RWPE2 (cell line): ENCODE measurements around the gene FBXL15.

Experiments used
- ATAC-seq: fragments of 200-7000 bp; cut with Tn5 transposase; 3 replicates; pipeline ENCODE4 v1.9.1; 2021; ENCODE audit warnings: low read depth
- DNase-seq: peaks from one replicate; pipeline ENCODE4 v3.0.0-alpha.2; 2020; ENCODE audit warnings: low spot score
- H3K27ac ChIP-seq: fragments of 450-650 bp; 2 replicates; pipeline ENCODE4 v1.5.1; 2017; ENCODE audit warnings: mild to moderate bottlenecking; ENCODE audit not compliant: poor library complexity, severe bottlenecking
- H3K27me3 ChIP-seq: fragments of 250-450 bp; sonication (Bioruptor Pico); 2 replicates; pipeline ENCODE4 v1.5.1; 2021; ENCODE audit warnings: mild to moderate bottlenecking, moderate library complexity; ENCODE audit not compliant: insufficient read depth, poor library complexity, severe bottlenecking
- H3K36me3 ChIP-seq: fragments of 250-450 bp; sonication (Bioruptor Pico); 2 replicates; pipeline ENCODE4 v1.5.1; 2020; ENCODE audit warnings: low read depth, mild to moderate bottlenecking, moderate library complexity
- H3K4me1 ChIP-seq: fragments of 250-450 bp; sonication (Bioruptor Pico); 2 replicates; pipeline ENCODE4 v1.5.1; 2021; ENCODE audit warnings: mild to moderate bottlenecking, moderate library complexity; ENCODE audit not compliant: insufficient read depth, poor library complexity, severe bottlenecking
- H3K4me3 ChIP-seq: fragments of 250-450 bp; sonication (Bioruptor Pico); 2 replicates; pipeline ENCODE4 v1.5.1; 2021; ENCODE audit warnings: mild to moderate bottlenecking, moderate library complexity; ENCODE audit not compliant: severe bottlenecking
- H3K9me3 ChIP-seq: fragments of 250-450 bp; sonication (Bioruptor Pico); 2 replicates; pipeline ENCODE4 v1.5.1; 2021; ENCODE audit warnings: mild to moderate bottlenecking, moderate library complexity; ENCODE audit not compliant: severe bottlenecking
- TF ChIP-seq, protein P1 (sequence below): fragments of 450-650 bp; IDR thresholded peaks from one replicate; pipeline ENCODE4 v1.5.1; 2017; ENCODE audit warnings: mild to moderate bottlenecking, moderate library complexity; ENCODE audit not compliant: poor library complexity, severe bottlenecking

Gene FBXL15

DNA sequence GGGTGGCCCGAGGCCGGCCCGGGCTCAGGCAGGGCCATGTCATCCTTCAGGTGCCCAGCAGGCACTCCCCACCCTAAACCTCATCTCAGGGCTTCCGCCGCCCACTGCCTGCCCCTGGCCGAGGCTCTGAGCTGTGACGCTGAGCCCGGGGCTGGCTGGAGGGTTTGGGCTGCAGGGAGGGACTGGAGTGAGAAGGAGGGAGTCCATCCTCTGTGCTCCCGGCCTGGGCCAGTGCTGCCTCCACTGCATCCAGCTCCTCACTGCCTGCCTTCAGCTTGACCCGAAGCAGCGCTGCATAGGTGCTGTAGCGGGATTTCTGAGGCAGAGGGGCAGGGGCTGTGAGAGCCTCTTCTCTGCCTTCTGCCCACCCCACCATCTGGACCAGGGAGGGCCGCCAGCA, 17.5 kb upstream of the FBXL15 start:
- DNase-seq = no peak
- Histone ChIP-seq H3K9me3 (no peaks in the 10 kb centered on the region), H3K4me3 (no peak overlapping the region), H3K36me3 (peaks cover 15% of the 10 kb centered on the region), H3K27ac (no peak overlapping the region), H3K4me1 (peaks cover 12% of the 10 kb centered on the region), H3K27me3 (peaks cover 3% of the 10 kb centered on the region)
- TF ChIP-seq, protein P1, sequence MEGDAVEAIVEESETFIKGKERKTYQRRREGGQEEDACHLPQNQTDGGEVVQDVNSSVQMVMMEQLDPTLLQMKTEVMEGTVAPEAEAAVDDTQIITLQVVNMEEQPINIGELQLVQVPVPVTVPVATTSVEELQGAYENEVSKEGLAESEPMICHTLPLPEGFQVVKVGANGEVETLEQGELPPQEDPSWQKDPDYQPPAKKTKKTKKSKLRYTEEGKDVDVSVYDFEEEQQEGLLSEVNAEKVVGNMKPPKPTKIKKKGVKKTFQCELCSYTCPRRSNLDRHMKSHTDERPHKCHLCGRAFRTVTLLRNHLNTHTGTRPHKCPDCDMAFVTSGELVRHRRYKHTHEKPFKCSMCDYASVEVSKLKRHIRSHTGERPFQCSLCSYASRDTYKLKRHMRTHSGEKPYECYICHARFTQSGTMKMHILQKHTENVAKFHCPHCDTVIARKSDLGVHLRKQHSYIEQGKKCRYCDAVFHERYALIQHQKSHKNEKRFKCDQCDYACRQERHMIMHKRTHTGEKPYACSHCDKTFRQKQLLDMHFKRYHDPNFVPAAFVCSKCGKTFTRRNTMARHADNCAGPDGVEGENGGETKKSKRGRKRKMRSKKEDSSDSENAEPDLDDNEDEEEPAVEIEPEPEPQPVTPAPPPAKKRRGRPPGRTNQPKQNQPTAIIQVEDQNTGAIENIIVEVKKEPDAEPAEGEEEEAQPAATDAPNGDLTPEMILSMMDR = no peak
- no peak for ATAC-seq

DNA sequence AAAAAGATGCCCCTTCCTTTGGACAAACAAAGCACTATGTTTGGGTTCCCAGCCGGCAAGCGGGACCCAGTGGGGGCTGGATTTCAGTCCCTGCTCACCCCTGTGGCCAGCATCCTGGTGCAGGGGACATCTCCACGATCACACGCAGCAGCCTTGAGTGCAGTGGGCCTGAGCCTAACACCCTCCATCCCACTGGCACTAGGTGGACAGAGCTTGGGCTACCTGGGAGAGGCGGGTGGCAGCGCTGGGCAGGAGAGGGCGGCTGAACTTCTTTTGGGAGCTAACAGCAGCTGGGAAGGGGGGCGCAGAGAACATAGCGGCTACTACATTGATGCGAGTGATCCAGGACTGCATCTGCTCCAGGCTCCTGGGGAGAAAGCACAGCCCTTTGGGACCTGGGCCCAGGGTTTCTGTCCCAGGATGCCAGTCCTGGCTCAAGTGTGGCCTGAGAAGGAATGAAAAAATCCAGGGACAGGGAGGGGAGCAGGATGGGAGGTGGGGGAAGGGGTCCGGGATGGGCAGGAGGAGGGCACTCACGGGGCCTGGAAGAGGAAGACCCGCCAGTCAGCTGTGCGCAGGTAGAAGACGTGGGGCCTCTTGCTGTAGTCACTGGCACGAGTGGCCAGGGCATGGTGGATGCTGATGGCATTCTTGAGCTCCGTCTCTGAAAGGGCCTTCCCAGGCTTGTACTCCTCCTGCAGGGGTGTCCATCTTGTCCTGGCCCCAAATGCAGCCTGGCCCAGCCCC, 16.1 kb upstream of the FBXL15 start:
- no peak overlapping the region for H3K27ac ChIP-seq
- no peak for ATAC-seq
- H3K4me1 ChIP-seq = peaks cover 12% of the 10 kb centered on the region
- TF ChIP-seq, protein P1 = no peak
- H3K27me3 ChIP-seq = peaks cover 14% of the 10 kb centered on the region
- no peak overlapping the region for H3K4me3 ChIP-seq
- H3K36me3 ChIP-seq = peaks cover 14% of the 10 kb centered on the region; the same call in 1 of the 2 replicates
- no peak for DNase-seq
- no peaks in the 10 kb centered on the region for H3K9me3 ChIP-seq

DNA sequence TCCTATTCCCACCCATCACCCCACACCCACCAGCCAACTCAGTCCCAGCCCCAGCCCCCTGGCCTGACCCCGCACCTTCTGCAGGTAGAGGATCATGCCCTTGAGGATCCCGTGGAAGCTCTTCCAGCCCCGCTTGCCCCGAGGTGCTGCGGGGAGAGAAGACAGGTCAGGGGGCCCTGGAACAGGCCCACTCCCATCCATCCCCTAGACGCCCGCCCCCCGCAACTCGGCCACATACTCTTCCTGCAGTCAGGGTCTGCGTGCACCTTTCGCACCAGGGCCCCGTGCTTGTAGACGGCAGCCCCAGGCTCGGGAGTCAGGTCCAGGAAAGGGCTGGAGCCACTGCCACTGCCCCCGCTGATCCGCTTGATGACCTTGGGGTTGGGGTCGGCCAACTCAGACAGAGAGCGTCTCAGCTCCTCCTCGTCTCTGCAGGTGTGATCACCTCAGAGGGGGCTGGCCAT, 15.5 kb upstream of the FBXL15 start:
- Histone ChIP-seq H3K27ac (no peak overlapping the region), H3K36me3 (peaks cover 9% of the 10 kb centered on the region; the same call in 1 of the 2 replicates), H3K4me3 (no peak overlapping the region), H3K9me3 (no peaks in the 10 kb centered on the region), H3K27me3 (peaks cover 20% of the 10 kb centered on the region), H3K4me1 (peaks cover 12% of the 10 kb centered on the region)
- ATAC-seq = no peak
- TF ChIP-seq, protein P1 = no peak
- DNase-seq = no peak

DNA sequence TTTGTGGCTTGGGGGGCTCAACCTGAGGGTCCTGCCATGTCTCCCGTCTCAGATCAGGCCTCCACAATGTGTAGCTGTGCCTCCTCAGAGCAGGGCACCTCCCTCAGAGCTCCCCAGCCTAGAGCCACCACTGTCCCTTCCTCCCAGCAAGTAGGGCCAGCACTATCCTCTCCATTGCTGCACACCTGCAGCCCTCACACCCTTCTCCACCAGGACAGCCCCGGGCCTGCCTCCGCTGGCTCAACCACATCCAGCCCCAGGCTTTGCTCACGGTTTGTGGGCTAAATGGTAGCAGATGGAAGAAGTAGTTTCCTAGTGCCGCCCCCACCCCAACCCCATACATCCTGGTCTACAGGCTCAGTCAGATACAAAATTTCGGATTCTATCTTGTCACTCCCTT, 15.0 kb upstream of the FBXL15 start:
- ATAC-seq = no peak

More for the DNA sequence above, 15.0 kb upstream of the FBXL15 start:
- DNase-seq = no peak
- no peak overlapping the region for H3K4me3 ChIP-seq
- H3K4me1 ChIP-seq = peaks cover 12% of the 10 kb centered on the region
- 0 out of 2 replicates have a peak, but pooled peaks cover 7% of the 10 kb centered on the region for H3K36me3 ChIP-seq
- TF ChIP-seq, protein P1 = no peak
- no peaks in the 10 kb centered on the region for H3K9me3 ChIP-seq
- H3K27ac ChIP-seq = no peak overlapping the region
- H3K27me3 ChIP-seq = peaks cover 25% of the 10 kb centered on the region
